ENCODE results near the gene AMMECR1L. TPM values are rescaled to one million over a fixed set of nuclear protein-coding genes. Genes with fewer than 3 reads are reported as not detected.
A peak's percentile ranks its signal among the peaks of the same experiment; 100 is the strongest.
"Not testable (repeated sequence)": the region's sequence is repeated elsewhere in the genome, so short reads cannot be mapped to it uniquely, and the experiment has no call there.

The AMMECR1L gene
- 24.1 and 26.0 TPM in 2 replicates for total RNA-seq (2021)
- Bru-seq, nascent RNA: percentile 85 among the genes with signal in this experiment
- BruChase-seq, experiment 1, labeled RNA remaining after a 2-hour chase: percentile 93 among the genes with signal in this experiment
- percentile 85 among the genes with signal in this experiment for BruChase-seq, experiment 2, labeled RNA remaining after a 6-hour chase
- long read RNA-seq, full-length matches to known transcripts: 3 of 15 reads
- long read RNA-seq, partial matches to known transcripts: 2 of 15 reads
- long read RNA-seq, other reads (novel, unspliced or antisense): 10 of 15 reads

DNA sequence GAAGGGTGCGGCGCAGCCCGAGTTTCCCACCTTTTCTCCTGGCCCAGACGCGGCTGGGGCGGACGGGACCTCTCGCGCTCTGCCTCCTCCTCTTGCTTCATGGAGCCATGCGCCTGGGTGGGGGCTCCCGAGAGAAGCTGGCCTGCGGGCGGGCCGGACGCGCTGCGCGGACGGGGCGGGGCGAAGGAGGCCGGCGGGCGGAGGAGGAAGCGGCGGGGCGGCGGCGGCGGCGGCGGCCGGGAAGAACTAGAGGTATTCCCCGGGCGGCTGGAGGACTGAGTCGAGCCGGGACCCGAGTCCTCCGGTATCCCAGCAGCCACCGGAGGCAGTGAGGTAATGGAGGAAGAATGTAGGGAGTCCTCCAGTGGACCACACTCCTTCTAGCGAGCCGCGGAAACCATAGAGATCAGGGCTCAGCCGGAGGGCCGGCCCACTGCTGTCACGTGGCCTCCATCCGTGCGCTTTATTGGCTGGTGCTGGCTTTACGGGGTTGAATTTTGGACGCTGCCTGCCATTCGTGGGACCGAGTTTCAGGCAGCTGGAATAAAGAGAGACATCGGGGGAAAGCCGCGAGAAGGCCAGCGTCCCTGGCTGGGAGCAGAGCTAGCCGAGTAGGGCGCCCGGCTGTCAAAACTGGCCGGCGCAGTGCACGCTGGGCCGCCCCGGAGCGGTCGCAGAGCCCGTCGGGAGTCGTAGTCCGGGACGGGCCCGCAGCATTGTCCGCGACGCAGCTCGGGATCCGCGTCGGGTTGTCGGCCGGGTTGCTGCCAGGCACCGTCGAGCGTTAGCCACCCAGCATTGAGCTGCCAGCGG lies at the start of gene AMMECR1L:
TSS of gene AMMECR1L (minus strand) at position 177 of the 813 bp plus-strand sequence. CDS start 11,722 bp downstream, outside the sequence.
- peaks cover 17% of the 10 kb centered on the region for H3K4me1 ChIP-seq (ENCODE audit: insufficient read depth, low read length, poor library complexity, severe bottlenecking)
- CTCF ChIA-PET; H3K9me3 ChIP-seq (ENCODE audit: low read depth, low read length, poor library complexity, severe bottlenecking); intact Hi-C loops (cut with micrococcal nuclease; ENCODE audit: unreplicated experiment); H3K27me3 ChIP-seq (replicated peaks; ENCODE audit: insufficient read depth, low read depth, low read length, poor library complexity); BruUV-seq (replicated peaks); POLR2A ChIA-PET (ENCODE audit: low non-redundant PET): not testable (repeated sequence)
- H3K36me3 ChIP-seq (ENCODE audit: insufficient read depth, low read length, poor library complexity, severe bottlenecking): peaks cover 17% of the 10 kb centered on the region
- peak within 1 kb of the TSS; percentile 60 for H3K4me3 ChIP-seq (ENCODE audit: low read depth, low read length, poor library complexity, severe bottlenecking)
- peak within 1 kb of the TSS; percentile 82 for H3K27ac ChIP-seq (ENCODE audit: low read depth, low read length, poor library complexity, severe bottlenecking)
- peak; percentile 78 for DNase-seq (ENCODE audit: low spot score)

GRCh38 chr2:127935337-127935736 lies 49.6 kb upstream of the AMMECR1L start:
- intact Hi-C loops (cut with micrococcal nuclease; ENCODE audit: unreplicated experiment): no loop called here
- no peak for TF ChIP-seq CTCF (conservative IDR thresholded peaks at IDR 0.05; ENCODE audit: low read depth, low read length)
- TF ChIP-seq EZH2 (IDR thresholded peaks at IDR 0.05; ENCODE audit: borderline replicate concordance, low read depth, low read length, poor library complexity, severe bottlenecking): no peak
- no TSS peak for BruUV-seq (replicated peaks)
- Histone ChIP-seq H3K27me3 (replicated peaks; ENCODE audit: insufficient read depth, low read depth, low read length, poor library complexity) (no peaks in the 10 kb centered on the region), H3K4me1 (ENCODE audit: insufficient read depth, low read length, poor library complexity, severe bottlenecking) (no peaks in the 10 kb centered on the region), H3K27ac (ENCODE audit: low read depth, low read length, poor library complexity, severe bottlenecking) (no peak overlapping the region), H3K9me3 (ENCODE audit: low read depth, low read length, poor library complexity, severe bottlenecking) (no peaks in the 10 kb centered on the region), H3K4me3 (ENCODE audit: low read depth, low read length, poor library complexity, severe bottlenecking) (no peak overlapping the region), H3K36me3 (ENCODE audit: insufficient read depth, low read length, poor library complexity, severe bottlenecking) (no peaks in the 10 kb centered on the region)
- CTCF ChIA-PET: no interaction called here
- POLR2A ChIA-PET (ENCODE audit: low non-redundant PET): no interaction called here
- no peak for DNase-seq (ENCODE audit: low spot score)

DNA sequence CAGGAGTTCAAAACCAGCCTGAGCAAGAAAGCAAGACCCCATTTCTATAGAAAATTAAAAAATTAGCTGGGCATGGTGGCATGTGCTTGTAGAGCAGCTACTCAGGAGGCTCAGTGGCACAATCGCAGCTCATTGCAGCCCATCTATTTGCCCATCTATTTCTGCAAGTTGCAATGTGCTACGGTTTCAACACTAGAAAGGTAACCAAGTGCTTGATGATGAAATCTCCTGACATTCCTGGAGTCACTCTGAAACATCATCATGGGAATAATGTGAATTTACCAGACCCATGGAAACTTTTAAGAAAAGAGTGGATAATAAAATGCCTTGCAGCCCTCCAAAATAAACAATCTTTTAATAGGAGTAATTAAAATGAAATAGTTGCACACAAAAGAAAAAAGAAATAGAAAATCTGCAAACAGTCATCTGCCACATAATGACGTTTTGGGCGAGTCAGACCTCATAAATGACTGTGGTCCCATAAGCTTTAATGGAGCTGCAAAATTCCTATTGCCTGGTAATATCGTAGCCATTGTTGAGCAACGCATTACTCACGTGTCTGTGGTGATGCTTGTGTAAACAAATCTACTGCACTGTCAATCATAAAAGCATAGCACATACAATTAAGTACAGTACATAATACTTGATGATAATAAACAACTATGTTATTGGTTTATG lies 46.6 kb upstream of the AMMECR1L start:
- Histone ChIP-seq H3K36me3 (ENCODE audit: insufficient read depth, low read length, poor library complexity, severe bottlenecking) (no peaks in the 10 kb centered on the region), H3K9me3 (ENCODE audit: low read depth, low read length, poor library complexity, severe bottlenecking) (no peaks in the 10 kb centered on the region), H3K4me1 (ENCODE audit: insufficient read depth, low read length, poor library complexity, severe bottlenecking) (no peaks in the 10 kb centered on the region), H3K27me3 (replicated peaks; ENCODE audit: insufficient read depth, low read depth, low read length, poor library complexity) (no peaks in the 10 kb centered on the region), H3K4me3 (ENCODE audit: low read depth, low read length, poor library complexity, severe bottlenecking) (no peak overlapping the region), H3K27ac (ENCODE audit: low read depth, low read length, poor library complexity, severe bottlenecking) (no peak overlapping the region)
- DNase-seq (ENCODE audit: low spot score): no peak
- TF ChIP-seq EZH2 (IDR thresholded peaks at IDR 0.05; ENCODE audit: borderline replicate concordance, low read depth, low read length, poor library complexity, severe bottlenecking) (no peak), CTCF (conservative IDR thresholded peaks at IDR 0.05; ENCODE audit: low read depth, low read length) (no peak)
- BruUV-seq (replicated peaks): no TSS peak
- POLR2A ChIA-PET (ENCODE audit: low non-redundant PET): no interaction called here
- CTCF ChIA-PET: no interaction called here
- intact Hi-C loops (cut with micrococcal nuclease; ENCODE audit: unreplicated experiment): no loop called here
